GM12892 (cell line): ENCODE data around the gene HIP1R.
"Not testable (repeated sequence)": the region's sequence is repeated elsewhere in the genome, so short reads cannot be mapped to it uniquely, and the experiment has no call there.

ENCODE experiments used
- DNase-seq: peaks from one replicate; pipeline ENCODE4 v3.0.0; 2011; ENCODE audit not compliant: insufficient read length
- FAIRE-seq: peaks from 2 replicates; lab custom pipeline; 2011; peaks lifted over from hg19 to GRCh38; lab: Jason Lieb, UNC
- POLR2A ChIP-seq: IDR thresholded peaks from 2 replicates; pipeline ENCODE4 v1.6.1; 2011; ENCODE audit warnings: low read depth, low read length, control low read depth
- POLR2AphosphoS5 ChIP-seq: IDR thresholded peaks from 2 replicates; pipeline ENCODE4 v1.6.1; 2011; ENCODE audit warnings: low read depth, low read length, control low read depth
- TAF1 ChIP-seq: IDR thresholded peaks from 2 replicates; pipeline ENCODE4 v1.6.1; 2011; ENCODE audit warnings: low read depth, mild to moderate bottlenecking, control low read depth, low read length, borderline replicate concordance

Gene HIP1R

DNA sequence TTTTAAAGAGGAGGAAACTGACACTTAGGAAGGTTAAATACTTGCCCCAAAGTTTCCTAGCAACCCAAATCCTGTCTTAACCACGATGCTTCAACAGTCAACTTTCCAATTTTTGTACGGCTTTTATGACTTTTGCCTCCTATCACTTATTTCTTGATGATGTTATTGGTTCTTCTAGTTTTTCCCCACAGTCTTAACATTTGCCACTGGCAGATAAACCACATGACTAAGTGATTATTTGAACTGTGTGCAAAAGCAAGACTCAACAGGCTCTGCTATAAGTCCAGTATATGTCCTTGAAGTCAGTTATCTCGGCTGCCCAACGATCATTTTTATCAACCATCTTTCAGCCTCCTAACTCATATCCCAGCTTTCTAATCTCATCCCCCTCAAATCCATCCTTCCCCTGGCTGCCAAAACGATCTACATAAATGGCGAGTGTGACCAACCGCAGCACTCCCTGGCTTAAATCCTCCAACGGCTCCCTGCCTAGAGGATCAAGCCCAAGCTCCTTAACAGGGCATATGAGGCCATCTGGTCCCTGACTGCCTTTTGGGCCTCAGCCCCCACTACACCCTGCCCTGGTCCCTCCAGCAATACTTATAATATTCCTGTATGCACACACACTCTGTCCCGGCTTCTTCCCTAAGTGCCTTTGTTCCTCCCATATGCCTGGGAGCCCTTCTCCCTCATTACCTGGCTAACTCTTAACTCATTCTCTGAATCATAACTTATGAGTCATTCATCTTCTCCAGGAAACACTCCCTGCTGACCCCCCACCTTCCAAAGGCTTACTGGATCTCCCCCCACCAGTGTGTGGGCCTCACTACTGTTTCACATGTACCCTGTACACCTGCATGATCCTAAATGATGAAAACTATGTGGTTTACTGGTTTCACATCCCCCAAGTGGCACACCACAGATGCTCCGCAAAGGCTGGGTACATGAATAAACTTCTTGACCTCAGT lies 51.9 kb downstream of the HIP1R start:
- TF ChIP-seq POLR2A (no peak), POLR2AphosphoS5 (no peak), TAF1 (no peak)
- FAIRE-seq = peak; percentile 85

DNA sequence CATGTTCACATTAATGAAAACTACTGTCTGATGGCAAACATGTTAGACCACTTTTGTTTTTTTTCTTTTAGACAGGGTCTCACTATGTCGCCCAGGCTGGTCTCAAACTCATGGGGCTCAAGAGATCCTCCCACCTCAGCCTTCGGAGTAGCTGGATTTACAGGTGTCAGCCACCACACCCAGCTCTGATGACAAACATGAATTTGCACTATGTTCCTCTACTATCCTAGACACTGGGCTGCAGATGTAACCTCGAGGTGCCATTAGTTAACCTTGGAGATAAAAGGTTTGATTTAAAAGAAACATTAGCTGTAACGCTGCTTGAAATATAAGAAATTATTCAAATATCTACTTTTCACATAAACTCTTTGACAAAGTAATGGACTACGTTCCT lies 52.6 kb downstream of the HIP1R start:
- DNase-seq = no peak
- FAIRE-seq = no peak
- no peak for TF ChIP-seq POLR2A
- TF ChIP-seq TAF1 = no peak
- TF ChIP-seq POLR2AphosphoS5 = no peak

More for the DNA sequence above, 51.9 kb downstream of the HIP1R start:
- DNase-seq = no peak

DNA sequence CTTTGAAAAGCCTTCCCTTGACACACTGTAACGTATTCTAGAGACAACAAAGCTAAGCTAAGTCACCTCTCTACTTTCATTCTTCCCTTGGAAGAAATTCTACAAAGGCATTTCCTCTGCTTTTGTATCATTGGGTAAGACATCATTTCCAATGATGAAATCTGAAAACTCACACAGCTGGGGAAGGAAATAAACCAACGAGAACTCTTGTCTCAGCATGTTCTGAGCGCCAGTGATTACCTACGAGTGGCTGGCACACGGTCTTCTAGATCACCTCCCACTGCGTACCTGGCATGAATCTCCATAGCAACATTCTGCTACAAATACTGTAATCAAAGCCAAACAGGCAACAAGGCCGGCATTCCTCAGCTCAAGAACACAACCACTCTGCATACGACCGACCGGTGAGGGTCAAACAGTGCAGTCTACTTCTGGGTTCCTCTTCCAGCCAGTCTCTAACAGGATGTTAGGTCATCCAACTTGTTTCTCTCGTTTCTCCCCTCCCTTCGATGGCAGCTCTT lies 53.0 kb downstream of the HIP1R start:
- FAIRE-seq (peak; percentile 87), DNase-seq (no peak)

DNA sequence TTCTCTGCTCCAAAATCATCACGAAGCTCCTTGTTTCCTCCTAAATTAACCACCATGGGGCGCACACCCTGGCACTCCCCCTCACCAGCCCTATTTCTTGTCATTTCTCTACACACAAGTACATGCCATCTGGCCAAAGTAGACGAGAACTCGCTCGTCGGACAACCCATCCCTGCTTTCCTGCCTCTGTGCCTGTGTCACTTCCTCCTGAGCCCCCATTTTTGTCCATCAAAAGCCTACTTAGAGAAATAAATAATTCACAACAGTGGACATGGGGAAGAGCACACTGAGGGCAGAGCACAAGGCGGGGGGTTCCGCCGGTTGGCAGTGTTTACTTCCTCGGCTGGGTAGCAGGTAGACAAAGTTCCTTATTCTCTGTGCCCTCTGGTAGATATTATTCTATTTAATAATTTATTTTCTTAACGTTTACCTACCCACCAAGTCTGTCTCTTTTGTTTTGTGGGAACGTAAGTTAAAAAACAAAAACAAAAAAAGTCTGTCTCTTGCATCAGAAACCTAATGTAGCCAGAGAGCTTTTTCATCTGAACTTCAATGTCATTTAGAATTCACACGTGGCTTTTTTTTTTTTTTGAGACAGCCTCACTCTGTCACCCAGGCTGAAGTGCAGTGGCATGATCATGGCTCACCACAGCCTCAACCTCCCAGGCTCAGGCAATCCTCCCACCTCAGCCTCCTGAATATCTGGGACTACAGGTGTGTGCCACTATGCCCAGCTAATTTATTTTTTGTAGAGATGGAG lies 54.7 kb downstream of the HIP1R start:
- FAIRE-seq (no peak), DNase-seq (no peak)
- no peak for TF ChIP-seq TAF1
- no peak for TF ChIP-seq POLR2A
- no peak for TF ChIP-seq POLR2AphosphoS5

More for the DNA sequence above, 53.0 kb downstream of the HIP1R start:
- TF ChIP-seq POLR2AphosphoS5 (no peak), POLR2A (no peak), TAF1 (no peak)

DNA sequence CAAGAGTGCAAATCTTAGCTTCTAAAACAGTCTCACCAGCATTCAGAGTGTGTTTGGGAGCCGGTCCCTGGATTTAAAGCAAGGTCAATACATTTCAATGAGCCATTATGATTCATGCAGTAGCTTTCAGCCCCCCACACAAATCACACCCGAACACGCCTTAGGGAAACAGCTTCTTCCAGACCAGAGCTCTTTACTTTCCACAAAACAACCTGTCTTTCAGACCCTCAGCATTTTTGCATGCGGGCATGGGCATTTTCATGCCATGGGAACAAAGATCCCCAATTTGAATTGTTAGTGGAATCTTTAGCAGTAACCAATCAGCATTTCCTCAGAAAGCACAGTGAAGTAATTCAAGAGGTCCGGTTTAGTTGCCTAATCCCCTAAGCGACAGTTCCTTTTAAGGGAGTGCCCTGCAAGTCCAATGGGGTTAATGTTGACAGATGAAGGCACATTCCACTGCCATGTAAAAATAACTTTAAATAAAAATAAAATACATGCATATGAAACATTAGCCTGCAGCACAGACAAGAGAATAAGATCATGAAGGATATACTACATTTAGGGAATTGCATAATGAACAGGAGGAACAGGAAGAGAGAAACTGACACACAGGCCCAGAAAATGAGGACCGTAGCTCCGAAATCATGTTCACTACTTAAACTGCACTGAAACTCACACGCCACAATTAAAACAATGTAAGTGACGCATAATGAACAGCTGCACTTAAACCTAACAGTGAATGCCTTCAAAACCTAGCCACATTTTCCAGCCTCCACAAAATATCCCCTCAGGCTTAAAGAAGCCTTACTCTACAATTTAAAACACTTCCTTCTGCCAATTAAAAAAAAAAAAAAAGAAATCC lies 56.6 kb downstream of the HIP1R start:
- FAIRE-seq (no peak), DNase-seq (no peak)

DNA sequence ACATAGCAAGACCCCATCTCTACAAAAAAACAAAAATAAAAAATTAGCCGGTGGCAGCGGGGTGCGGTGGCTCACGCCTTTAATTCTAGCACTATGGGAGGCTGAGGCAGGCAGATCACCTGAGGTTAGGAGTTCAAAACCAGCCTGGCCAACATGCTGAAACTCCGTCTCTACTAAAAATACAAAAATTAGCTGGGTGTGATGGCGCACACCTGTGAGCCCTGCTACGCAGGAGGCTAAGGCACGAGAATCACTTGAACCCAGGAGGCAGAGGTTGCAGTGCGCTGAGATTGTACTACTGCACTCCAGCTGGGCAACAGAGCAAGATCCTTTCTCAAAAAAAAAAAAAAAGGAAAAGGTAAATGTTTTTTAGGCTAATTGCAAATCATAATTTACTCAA lies 57.5 kb downstream of the HIP1R start:
- DNase-seq, FAIRE-seq: not testable (repeated sequence)

More for the DNA sequence above, 56.6 kb downstream of the HIP1R start:
- TF ChIP-seq TAF1 = no peak
- TF ChIP-seq POLR2AphosphoS5 = no peak
- no peak for TF ChIP-seq POLR2A

DNA sequence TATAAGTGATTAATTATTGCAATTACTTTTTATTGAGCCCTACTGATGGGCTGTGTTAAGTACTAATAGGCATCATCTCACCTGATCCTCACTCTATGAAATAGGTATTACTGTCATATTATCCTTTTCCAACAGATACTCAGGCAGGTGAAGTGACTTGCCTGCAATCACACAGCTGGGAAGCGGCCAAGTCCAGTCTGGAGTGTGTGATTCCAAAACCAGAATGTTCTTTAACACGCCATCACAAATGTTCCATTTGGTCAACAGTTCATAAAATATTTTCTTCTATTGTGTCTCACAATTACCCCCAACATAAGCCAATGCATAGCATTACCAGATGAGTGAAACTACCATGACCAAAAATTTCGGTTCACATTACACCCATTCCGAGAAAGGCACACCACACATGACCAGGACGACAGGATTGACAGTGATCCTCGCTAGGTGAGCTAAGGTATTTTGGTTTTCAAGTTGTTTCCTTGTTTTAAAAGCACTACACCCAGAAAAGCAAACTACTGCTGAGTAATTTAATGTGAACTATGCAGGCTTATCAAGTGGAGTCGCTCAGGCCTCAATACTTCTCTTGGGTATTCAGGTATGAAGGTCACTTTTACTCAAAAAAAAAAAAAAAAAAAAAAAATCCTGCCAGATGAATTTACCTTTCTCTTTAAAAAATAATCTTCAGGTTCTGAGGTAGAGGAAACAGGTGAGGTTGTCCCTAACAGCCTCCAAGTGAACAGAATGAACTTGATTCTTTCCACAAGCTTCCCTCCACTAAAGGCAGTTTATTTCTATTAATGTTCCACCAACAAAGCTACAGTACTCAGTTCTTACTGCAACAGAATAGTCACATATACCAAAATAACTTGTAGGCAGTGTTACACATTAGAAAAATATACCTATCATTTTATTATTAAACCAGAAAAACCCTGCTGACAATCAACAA lies 58.2 kb downstream of the HIP1R start:
- no peak for FAIRE-seq
- TF ChIP-seq POLR2AphosphoS5 (no peak), POLR2A (no peak)
- DNase-seq = no peak

DNA sequence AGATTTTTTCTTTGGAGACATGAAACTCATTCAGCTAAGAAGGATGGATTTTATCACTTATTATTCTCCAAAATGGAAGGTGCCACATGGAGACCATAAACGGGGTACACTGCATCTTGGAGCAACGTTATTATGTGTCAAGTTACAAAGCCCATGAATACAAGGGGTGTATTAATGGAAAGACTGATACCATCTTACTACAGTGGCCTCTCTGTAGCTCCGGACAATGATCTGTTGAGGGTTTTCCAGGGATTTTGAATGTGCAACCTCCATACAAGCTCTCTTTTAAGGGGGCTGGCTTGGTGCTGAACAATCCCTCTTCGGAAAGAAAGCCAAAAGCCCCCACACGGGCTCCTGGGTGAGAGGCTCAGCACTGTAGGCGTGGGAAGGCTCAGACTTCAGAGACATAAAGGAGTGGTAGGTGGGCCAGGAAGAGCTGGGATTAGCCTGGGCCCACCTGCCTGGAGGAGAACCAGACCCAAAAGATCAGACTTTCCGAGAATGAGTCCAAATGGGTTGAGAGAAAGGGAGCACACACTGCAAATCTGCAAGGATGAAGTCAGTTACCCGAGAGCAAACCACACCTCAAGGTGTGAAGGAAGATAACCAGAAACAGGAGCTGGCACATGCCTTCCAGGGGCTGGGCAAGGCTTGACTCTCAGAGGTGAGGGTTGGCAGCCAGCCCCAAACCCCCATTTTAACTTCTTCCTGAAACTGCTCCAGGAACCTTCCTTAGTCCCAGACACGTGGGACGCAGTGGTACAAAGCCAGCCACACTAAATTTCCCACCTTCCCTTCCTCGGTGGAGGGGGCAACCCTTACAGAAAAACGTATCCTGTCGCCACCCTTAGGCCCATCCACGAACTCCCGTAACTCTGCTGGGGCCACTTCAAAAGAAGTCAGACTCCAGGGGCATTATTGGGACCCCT lies 59.2 kb downstream of the HIP1R start:
- FAIRE-seq (no peak), DNase-seq (no peak)
- TF ChIP-seq POLR2A = no peak
- no peak for TF ChIP-seq TAF1
- no peak for TF ChIP-seq POLR2AphosphoS5

DNA sequence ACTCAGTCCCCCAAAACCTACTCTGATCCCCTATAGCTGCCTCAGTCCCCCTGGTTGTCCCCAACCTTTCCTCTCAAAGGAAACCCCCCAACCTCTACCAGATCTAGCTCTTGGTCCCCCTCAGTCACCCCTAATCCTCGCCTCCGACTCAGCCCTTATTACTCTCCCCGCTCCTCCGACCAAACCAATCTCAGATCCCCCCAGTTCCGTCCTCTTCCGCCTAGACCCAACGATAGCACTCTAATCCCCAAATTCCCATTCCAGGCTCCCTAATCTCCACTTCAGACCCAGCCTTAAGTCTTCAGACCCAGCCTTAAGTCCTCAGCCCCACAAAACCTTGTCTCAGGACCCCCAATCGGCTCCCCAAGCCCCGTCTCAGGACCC lies 60.1 kb downstream of the HIP1R start:
- FAIRE-seq (no peak), DNase-seq (no peak)
- no peak for TF ChIP-seq POLR2A
